ENCODE data around the gene ZIK1.

GRCh38 chr19:57552432-57552831 is 31.5 kb upstream of the ZIK1 start:
- no peak for TF ChIP-seq TAF1 (IDR thresholded peaks at IDR 0.05; ENCODE audit: low read depth)
- TF ChIP-seq CEBPB (IDR thresholded peaks at IDR 0.05), result no peak
- TF ChIP-seq RAD21 (IDR thresholded peaks at IDR 0.05; ENCODE audit: low read depth), result no peak
- TF ChIP-seq ZBTB7A (IDR thresholded peaks at IDR 0.05; ENCODE audit: low read depth), result no peak
- no peak for TF ChIP-seq USF1 (IDR thresholded peaks at IDR 0.05)
- no peak for TF ChIP-seq EP300 (IDR thresholded peaks at IDR 0.05; ENCODE audit: borderline replicate concordance)
- TF ChIP-seq TCF12 (IDR thresholded peaks at IDR 0.05; ENCODE audit: low read depth), result no peak
- TF ChIP-seq CREB1 (IDR thresholded peaks at IDR 0.05; ENCODE audit: low read depth), result no peak
- no peak for TF ChIP-seq REST (IDR thresholded peaks at IDR 0.05; ENCODE audit: low read depth)
- no peak for TF ChIP-seq MAX (IDR thresholded peaks at IDR 0.05)
- no peak for TF ChIP-seq EGR1 (IDR thresholded peaks at IDR 0.05)
- TF ChIP-seq YY1 (IDR thresholded peaks at IDR 0.05; ENCODE audit: low read depth), result no peak
- no peak for TF ChIP-seq TEAD4 (IDR thresholded peaks at IDR 0.05)
